Activated CD4-positive, alpha-beta T cell treated with anti-CD3 and anti-CD28 coated beads for 4 hours (primary cell): Measurements from ENCODE around the gene CHRNA1.
"Not testable (repeated sequence)": the region's sequence is repeated elsewhere in the genome, so short reads cannot be mapped to it uniquely, and the experiment has no call there.

ENCODE experiments used
- DNase-seq, 2 donors: peaks; one replicate each; pipeline ENCODE4 v3.0.0-alpha.2; 2020

CHRNA1 gene

GRCh38 chr2:174711206-174711605, 53.1 kb downstream of the CHRNA1 start:
- no peak for DNase-seq

- DNase-seq, result not testable (repeated sequence)
These were observed 54.8 kb downstream of the CHRNA1 start for GRCh38 chr2:174709416-174710004.

DNA sequence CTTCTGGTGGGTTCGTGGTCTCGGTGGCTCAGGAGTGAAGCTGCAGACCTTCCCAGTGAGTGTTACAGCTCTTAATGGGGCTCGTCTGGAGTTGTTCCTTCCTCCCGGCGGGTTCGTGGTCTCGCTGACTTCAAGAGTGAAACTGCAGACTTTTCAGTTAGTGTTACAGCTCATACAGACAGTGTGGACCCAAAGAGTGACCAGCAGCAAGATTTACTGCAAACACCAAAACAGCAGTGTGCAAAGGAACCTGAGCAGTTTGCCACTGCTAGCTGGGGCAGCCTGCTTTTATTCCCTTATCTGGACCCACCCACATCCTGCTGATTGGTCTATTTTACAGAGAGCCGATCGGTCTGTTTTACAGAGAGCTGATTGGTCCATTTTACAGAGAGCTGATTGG, 55.6 kb downstream of the CHRNA1 start:
- DNase-seq, result no peak

DNA sequence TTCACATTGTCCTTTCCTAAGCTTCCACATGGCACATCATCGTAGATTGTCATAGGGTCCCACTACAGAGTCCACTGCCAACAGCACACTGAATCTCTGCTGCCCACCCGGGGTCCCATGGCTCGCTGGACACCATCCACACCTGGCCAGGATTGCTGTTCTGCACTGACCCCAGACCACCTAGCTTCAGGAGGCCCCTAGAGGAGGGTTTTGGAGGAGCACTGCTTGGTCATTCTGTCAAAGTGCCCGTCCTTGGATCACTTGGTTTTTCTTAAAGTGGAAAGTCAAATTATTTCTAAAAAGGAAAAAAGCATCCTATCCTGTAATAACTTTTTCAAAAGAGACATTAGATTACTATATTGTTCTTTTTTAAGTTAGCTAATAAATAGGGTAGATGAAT, 59.0 kb downstream of the CHRNA1 start:
- DNase-seq, result no peak

DNA sequence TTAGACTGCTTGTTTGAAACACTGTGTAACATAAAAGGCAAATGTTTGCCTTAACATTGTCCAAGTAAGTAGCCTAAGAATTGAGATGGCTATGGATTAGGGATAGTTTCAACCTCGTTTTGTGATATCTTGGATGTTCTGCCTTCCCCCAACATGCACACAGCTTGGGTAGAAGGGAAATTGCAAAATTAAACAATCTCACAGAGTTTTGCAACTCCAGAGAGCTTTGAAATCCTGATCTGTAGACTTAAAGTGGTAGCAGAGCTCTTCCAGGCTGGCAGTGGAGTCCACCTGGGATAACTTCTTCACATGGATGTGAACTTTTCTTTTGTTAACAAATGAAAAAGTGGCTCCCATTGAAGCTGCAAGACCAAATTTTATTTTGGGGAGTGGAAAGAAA, 59.6 kb downstream of the CHRNA1 start:
- DNase-seq, result no peak

GRCh38 chr2:174704061-174704460, 60.2 kb downstream of the CHRNA1 start:
- no peak for DNase-seq

- no peak for DNase-seq
These were observed 60.8 kb downstream of the CHRNA1 start for GRCh38 chr2:174703430-174703829.

DNA sequence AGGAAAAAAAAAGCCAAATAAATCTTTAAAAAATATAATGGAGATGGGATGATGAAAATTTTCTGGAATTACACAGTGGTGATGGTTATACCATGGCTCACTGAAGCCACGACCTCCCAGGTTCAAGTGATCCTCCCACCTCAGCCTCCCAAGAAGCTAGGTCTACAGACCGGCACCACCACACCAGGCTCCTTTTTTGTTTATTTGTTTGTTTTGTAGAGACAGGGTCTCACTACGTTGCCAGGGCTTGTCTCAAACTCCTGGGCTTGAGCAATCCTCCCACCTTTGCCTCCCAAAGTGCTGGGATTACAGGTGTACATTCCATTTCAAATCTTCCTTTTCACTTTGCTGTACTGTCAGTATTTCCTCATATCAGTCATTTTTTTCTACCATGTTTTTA, 61.7 kb downstream of the CHRNA1 start:
- DNase-seq, result no peak

DNA sequence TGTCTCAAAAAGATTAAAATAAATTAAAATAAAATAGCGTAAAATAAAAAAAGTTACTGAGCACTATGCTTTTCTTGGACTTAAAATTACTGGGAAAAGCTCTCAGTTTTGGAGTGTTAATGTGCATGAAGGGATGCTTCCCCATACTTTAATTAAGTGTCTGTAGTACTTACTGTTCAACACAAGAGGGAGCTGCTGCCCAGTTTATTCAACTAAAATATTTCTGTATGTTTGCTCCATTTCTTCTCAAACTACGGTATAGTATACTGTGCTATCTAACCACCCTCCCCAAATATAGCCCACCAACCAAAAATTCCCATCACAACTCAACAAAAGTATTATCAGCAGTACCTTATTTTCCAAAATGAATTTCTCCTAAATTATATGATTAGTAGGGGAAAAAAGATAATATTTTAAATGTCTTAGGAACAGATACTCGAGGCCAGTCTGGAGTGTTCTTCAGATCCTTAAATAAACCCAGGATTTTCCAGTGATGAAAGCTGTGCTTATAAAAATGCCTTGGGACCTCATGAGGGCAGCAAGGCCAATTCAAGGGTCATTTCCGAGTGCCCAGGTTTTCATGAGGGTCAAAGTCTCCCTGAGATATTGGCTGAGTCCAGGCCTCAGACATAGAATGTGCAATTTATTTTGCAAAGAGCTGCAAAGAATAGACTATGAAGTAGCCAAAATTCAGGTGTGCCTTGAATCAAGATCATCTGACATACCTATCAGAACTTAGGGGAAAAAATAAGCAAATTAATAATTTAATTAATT, 64.1 kb downstream of the CHRNA1 start:
- DNase-seq, result peak; percentile 23 to 47
